Measurements from ENCODE around the gene BCL6B. TPM values are rescaled to one million over a fixed set of nuclear protein-coding genes. Genes with fewer than 3 reads are reported as not detected.

BCL6B gene
- total and polyA plus RNA-seq, 2 experiments from 2014 or later, result 1.7 TPM; not detected in 1

DNA sequence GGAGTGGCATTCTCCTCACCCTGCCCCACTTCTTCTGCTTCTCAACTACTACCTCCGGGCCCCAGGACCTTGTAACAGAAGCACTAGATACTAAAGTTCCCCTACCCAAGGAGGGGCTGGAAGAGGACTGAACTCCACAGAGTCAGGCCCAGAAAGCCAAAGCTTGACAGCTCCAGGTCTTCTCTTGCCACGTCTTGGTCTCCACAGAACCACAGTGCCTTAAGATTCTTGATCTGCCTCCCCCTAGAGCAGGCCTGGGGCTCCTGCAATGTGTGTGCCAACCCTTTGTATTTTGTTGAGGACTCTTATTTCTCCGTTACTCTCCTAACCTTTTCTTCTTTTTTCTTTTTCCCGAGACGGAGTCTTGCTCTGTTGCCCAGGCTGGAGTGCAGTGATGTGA lies 17.0 kb downstream of the BCL6B start:
- Histone ChIP-seq H3K27me3 (peaks cover 29% of the 10 kb centered on the region), H3K4me1 (ENCODE audit: low read depth) (peaks cover 15% of the 10 kb centered on the region)
- TF ChIP-seq CTCF (IDR thresholded peaks at IDR 0.05; ENCODE audit: low read depth, low read length), result no peak

DNA sequence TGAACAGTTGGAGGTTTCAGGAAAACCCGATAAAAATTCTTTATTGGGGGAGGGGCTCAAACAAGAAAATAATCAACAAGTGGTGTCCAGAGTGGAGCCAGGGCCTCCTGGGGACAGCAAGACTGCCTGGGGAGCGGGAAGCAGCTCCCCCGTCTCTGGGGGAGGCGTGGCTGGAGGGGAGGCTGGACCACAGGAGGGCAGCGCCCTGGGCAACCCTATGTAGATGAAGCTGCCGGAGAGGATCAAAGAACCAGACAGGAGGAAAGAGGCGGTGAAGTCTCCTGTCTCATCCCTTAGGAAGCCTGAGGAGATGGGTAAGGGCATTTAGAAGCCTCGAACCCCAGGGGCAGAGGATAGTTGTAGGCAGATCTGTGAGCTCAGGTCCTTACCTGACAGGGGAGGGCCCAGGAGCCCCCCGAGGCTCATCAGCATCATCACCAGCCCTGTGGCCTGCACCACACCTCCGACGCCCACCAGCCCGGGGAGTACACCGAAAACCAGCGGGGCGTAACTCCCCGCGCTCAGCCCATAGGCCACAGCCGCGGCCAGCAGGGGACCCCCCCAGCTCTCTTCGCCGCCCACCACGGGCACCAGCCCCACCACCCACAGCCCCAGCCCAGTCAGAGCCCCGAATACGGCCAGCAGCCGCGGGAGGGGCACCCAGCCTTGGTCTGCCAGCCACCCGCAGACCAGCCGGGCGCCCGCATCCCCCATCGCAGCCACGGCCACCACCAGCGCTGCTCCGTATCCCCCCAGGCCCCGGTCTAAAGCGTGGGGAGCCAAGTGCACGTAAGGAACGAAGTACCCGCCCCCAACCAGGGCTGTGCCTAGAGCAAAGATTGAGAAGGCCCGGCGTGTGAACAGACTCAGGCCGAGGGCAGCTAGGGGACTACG lies 19.0 kb downstream of the BCL6B start:
- TF ChIP-seq CTCF (IDR thresholded peaks at IDR 0.05; ENCODE audit: low read depth, low read length), result no peak
- Histone ChIP-seq H3K27ac (no peak overlapping the region), H3K36me3 (no peaks in the 10 kb centered on the region), H3K4me3 (no peak overlapping the region), H3K4me1 (ENCODE audit: low read depth) (peaks cover 9% of the 10 kb centered on the region), H3K9me3 (ENCODE audit: low read depth) (no peaks in the 10 kb centered on the region), H3K27me3 (peaks cover 35% of the 10 kb centered on the region)
- DNase-seq (ENCODE audit: low read depth in 1 of 2, low spot score in 1 of 2), result peak in 1 of 2 donors; percentile 25

More for the DNA sequence above, 17.0 kb downstream of the BCL6B start:
- Histone ChIP-seq H3K27ac (no peak overlapping the region), H3K9me3 (ENCODE audit: low read depth) (no peaks in the 10 kb centered on the region), H3K36me3 (no peaks in the 10 kb centered on the region), H3K4me3 (no peak overlapping the region)
- DNase-seq (ENCODE audit: low read depth in 1 of 2, low spot score in 1 of 2), result no peak

DNA sequence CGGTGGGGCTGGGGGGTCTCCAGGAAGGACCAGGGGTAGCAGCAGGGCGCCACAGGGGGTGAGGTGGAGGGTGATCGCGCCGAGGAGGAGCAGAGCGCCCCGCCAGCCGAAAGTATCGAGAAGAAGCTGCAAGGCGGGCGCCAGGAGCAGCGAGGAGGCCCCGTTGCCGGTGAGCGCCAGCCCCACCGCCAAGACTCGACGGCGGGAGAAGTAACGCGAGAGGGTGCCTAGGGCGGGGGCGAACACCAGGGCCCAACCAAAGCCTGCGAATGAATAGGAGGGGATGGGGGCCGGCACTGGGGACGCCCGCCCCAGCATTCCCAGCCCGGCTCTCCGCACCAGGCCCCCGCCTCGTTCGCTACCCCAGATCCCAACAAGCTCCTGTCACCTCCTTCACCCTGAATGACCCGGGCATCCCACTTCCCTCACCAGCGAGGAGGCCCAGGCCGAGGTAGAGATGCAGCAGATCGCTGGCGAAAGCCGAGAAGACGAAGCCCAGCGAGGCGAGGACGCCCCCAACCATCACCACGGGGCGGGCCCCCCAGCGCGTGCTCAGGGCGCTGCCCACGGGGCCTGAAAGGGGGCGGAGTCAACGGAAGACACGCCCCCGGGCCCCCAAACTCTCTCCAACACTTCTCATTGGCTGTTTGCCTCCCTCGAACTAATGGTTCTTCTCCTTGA lies 19.8 kb downstream of the BCL6B start:
- DNase-seq (ENCODE audit: low read depth in 1 of 2, low spot score in 1 of 2), result peak in 1 of 2 donors; percentile 30
- H3K4me3 ChIP-seq, result peak overlapping the region; percentile 14

GRCh38 chr17:7043182-7043496 lies 20.3 kb downstream of the BCL6B start:
- Histone ChIP-seq H3K27me3 (peaks cover 35% of the 10 kb centered on the region), H3K36me3 (no peaks in the 10 kb centered on the region), H3K4me3 (peak overlapping the region; percentile 14), H3K4me1 (ENCODE audit: low read depth) (peaks cover 6% of the 10 kb centered on the region), H3K9me3 (ENCODE audit: low read depth) (no peaks in the 10 kb centered on the region), H3K27ac (no peak overlapping the region)
- no peak for TF ChIP-seq CTCF (IDR thresholded peaks at IDR 0.05; ENCODE audit: low read depth, low read length)
- no peak for DNase-seq (ENCODE audit: low read depth in 1 of 2, low spot score in 1 of 2)

More for the DNA sequence above, 19.8 kb downstream of the BCL6B start:
- Histone ChIP-seq H3K9me3 (ENCODE audit: low read depth) (no peaks in the 10 kb centered on the region), H3K36me3 (no peaks in the 10 kb centered on the region), H3K27me3 (peaks cover 35% of the 10 kb centered on the region), H3K27ac (no peak overlapping the region), H3K4me1 (ENCODE audit: low read depth) (peaks cover 11% of the 10 kb centered on the region)
- TF ChIP-seq CTCF (IDR thresholded peaks at IDR 0.05; ENCODE audit: low read depth, low read length), result no peak

DNA sequence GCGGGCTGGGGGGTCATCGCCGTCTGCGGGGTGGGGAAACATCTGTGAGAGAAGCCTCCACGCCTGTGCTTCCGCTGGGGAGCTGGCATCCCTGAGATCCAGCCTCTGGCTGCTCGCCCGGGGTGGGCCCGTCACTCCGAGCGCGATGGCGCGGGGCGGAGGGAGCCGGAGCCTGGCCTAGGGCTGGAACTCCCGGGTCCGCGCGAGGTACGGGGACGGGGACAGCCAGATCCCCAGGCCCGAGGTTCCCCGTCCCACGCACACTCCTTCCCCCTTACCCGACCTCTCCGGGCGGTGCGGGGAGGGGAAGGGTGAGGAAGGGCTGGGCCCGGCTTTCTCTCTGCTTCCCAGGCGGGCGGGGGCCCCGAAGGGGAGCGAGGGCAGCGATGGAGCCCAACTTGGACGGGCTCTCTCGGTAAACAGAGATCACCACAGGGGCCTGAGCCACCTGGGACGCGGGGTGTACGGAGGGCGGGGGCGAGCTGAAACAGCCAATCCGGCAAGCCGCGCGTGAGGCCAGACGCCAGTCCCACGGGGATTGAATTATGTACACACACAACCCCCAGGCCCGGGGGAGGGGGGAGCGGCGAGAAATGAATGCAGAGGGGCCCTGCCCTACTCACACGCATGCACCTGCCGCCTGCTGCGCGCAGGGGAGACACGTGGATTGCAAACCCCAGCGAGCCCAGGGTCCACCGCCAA lies 20.8 kb downstream of the BCL6B start, which contains the start of gene SLC16A11:
Gene SLC16A11 (minus strand): TSS at position 596 of the 702 bp plus-strand sequence. CDS start 579 bp downstream, at position 17.
- TF ChIP-seq CTCF (IDR thresholded peaks at IDR 0.05; ENCODE audit: low read depth, low read length), result no peak
- Histone ChIP-seq H3K9me3 (ENCODE audit: low read depth) (no peaks in the 10 kb centered on the region), H3K4me3 (peak within 1 kb of the TSS; percentile 14), H3K4me1 (ENCODE audit: low read depth) (peaks cover 5% of the 10 kb centered on the region), H3K27me3 (peaks cover 35% of the 10 kb centered on the region), H3K36me3 (no peaks in the 10 kb centered on the region), H3K27ac (no peak within 1 kb of the TSS)
- DNase-seq (ENCODE audit: low read depth in 1 of 2, low spot score in 1 of 2), result peak in 1 of 2 donors; percentile 61

Measured in cardiac muscle cell (in vitro differentiated cells and primary cell).